Karpas-422 (cell line): ENCODE data around the gene CSRNP3. TPM values are rescaled to one million over a fixed set of nuclear protein-coding genes. Genes with fewer than 3 reads are reported as not detected.
A peak's percentile ranks its signal among the peaks of the same experiment; 100 is the strongest.

Experiments used
- DNase-seq: peaks from one replicate; pipeline ENCODE4 v3.0.0-alpha.2; 2015
- H2AFZ ChIP-seq: fragments of 200-600 bp; sonication (generic); 2 replicates; pipeline ENCODE4 v1.6.1; 2014; ENCODE audit warnings: antibody characterized with exemption, low read length, mixed read lengths
- H3K27ac ChIP-seq: fragments of 200-600 bp; sonication (generic); 2 replicates; pipeline ENCODE4 v1.5.1; 2014; ENCODE audit warnings: mild to moderate bottlenecking, low read length, moderate library complexity
- H3K27me3 ChIP-seq: fragments of 200-600 bp; sonication (generic); 2 replicates; pipeline ENCODE4 v1.6.1; 2014; ENCODE audit warnings: low read length, mixed read lengths
- H3K36me3 ChIP-seq: fragments of 200-600 bp; sonication (generic); 2 replicates; pipeline ENCODE4 v1.6.1; 2014; ENCODE audit warnings: low read length, mixed read lengths; ENCODE audit not compliant: insufficient read depth
- H3K4me1 ChIP-seq: fragments of 200-600 bp; sonication (generic); 2 replicates; pipeline ENCODE4 v1.6.1; 2014; ENCODE audit warnings: mild to moderate bottlenecking, low read length, mixed read lengths
- H3K4me2 ChIP-seq: fragments of 200-600 bp; sonication (generic); 2 replicates; pipeline ENCODE4 v1.6.1; 2014; ENCODE audit warnings: low read length, low read depth, mild to moderate bottlenecking; ENCODE audit not compliant: poor library complexity, severe bottlenecking
- H3K4me3 ChIP-seq: fragments of 200-600 bp; sonication (generic); 2 replicates; pipeline ENCODE4 v1.5.1; 2014; ENCODE audit warnings: mild to moderate bottlenecking, antibody characterized with exemption, low read length, mixed read lengths
- H3K79me2 ChIP-seq: fragments of 200-600 bp; sonication (generic); 2 replicates; pipeline ENCODE4 v1.6.1; 2014; ENCODE audit warnings: mild to moderate bottlenecking, low read length, mixed read lengths
- H3K9ac ChIP-seq: fragments of 200-600 bp; sonication (generic); 2 replicates; pipeline ENCODE4 v1.6.0; 2014; ENCODE audit warnings: low read length
- H3K9me2 ChIP-seq: fragments of 200-600 bp; sonication (generic), shearing (Covaris generic); replicated peaks from 2 replicates; pipeline ENCODE4 v1.6.0; 2014; ENCODE audit warnings: mild to moderate bottlenecking, low read length, moderate library complexity; ENCODE audit not compliant: insufficient read depth
- H3K9me3 ChIP-seq: fragments of 300-700, 200-600 bp; sonication (generic); 2 replicates; pipeline ENCODE4 v1.6.1; 2014; ENCODE audit warnings: low read length, mixed read lengths
- H4K20me1 ChIP-seq: fragments of 200-600 bp; sonication (generic); 2 replicates; pipeline ENCODE4 v1.6.1; 2014; ENCODE audit warnings: mild to moderate bottlenecking, antibody characterized with exemption, low read length, low read depth; ENCODE audit not compliant: insufficient read depth
- total RNA-seq: library from RNA; depleted of rRNA; stranded (reverse); fragments of >200 nt; shearing (Covaris generic); gene quantifications from 2 replicates; pipeline ENCODE4 v1.2.3, GENCODE V29; 2014; ENCODE audit warnings: low replicate concordance

CSRNP3 gene
- total RNA-seq, 1 experiment from 2014 or later = 16.8 TPM

- Histone ChIP-seq H3K9me2 (no peaks in the 10 kb centered on the region), H3K27me3 (no peaks in the 10 kb centered on the region), H3K9ac (no peak overlapping the region), H3K36me3 (no peaks in the 10 kb centered on the region), H3K4me3 (no peak overlapping the region), H3K79me2 (no peaks in the 10 kb centered on the region), H3K9me3 (no peaks in the 10 kb centered on the region), H3K4me1 (no peaks in the 10 kb centered on the region), H3K4me2 (no peak overlapping the region), H3K27ac (no peak overlapping the region), H2AFZ (no peak overlapping the region), H4K20me1 (no peaks in the 10 kb centered on the region)
- no peak for DNase-seq
Observed at GRCh38 chr2:165691615-165692014, 222.1 kb downstream of the CSRNP3 start.

- no peaks in the 10 kb centered on the region for H3K9me3 ChIP-seq
- H3K4me1 ChIP-seq = peaks cover 10% of the 10 kb centered on the region
- H3K9me2 ChIP-seq = no peaks in the 10 kb centered on the region
- H4K20me1 ChIP-seq = no peaks in the 10 kb centered on the region
- no peaks in the 10 kb centered on the region for H3K27me3 ChIP-seq
- no peak overlapping the region for H3K27ac ChIP-seq
- H2AFZ ChIP-seq = no peak overlapping the region
- H3K36me3 ChIP-seq = no peaks in the 10 kb centered on the region
- no peak for DNase-seq
- H3K4me3 ChIP-seq = no peak overlapping the region
- no peak overlapping the region for H3K4me2 ChIP-seq
- no peaks in the 10 kb centered on the region for H3K79me2 ChIP-seq
- H3K9ac ChIP-seq = no peak overlapping the region
Observed at GRCh38 chr2:165692906-165693305, 223.4 kb downstream of the CSRNP3 start.

- Histone ChIP-seq H3K79me2 (no peaks in the 10 kb centered on the region), H3K4me1 (peaks cover 17% of the 10 kb centered on the region), H3K9me3 (no peaks in the 10 kb centered on the region), H3K4me3 (no peak overlapping the region), H4K20me1 (no peaks in the 10 kb centered on the region), H3K27me3 (no peaks in the 10 kb centered on the region), H3K9me2 (no peaks in the 10 kb centered on the region), H3K4me2 (no peak overlapping the region), H3K36me3 (no peaks in the 10 kb centered on the region), H2AFZ (no peak overlapping the region), H3K9ac (no peak overlapping the region), H3K27ac (no peak overlapping the region)
- DNase-seq = no peak
Observed at GRCh38 chr2:165693838-165694237, 224.3 kb downstream of the CSRNP3 start.

GRCh38 chr2:165697748-165698443 is 228.4 kb downstream of the CSRNP3 start:
- Histone ChIP-seq H3K9me3 (no peaks in the 10 kb centered on the region), H3K79me2 (no peaks in the 10 kb centered on the region), H3K27me3 (no peaks in the 10 kb centered on the region), H4K20me1 (no peaks in the 10 kb centered on the region), H3K4me3 (no peak overlapping the region), H3K4me1 (peaks cover 36% of the 10 kb centered on the region), H3K36me3 (no peaks in the 10 kb centered on the region), H2AFZ (peak overlapping the region; percentile 38; the same call in 1 of the 2 replicates), H3K9ac (peak overlapping the region; percentile 22; the same call in 1 of the 2 replicates), H3K4me2 (peak overlapping the region; percentile 40), H3K9me2 (no peaks in the 10 kb centered on the region), H3K27ac (peak overlapping the region; percentile 27)
- peak; percentile 58 for DNase-seq

- Histone ChIP-seq H3K27ac (peak overlapping the region; percentile 27), H2AFZ (peak overlapping the region; percentile 38; the same call in 1 of the 2 replicates), H3K4me1 (peaks cover 36% of the 10 kb centered on the region), H3K36me3 (no peaks in the 10 kb centered on the region), H3K4me2 (peak overlapping the region; percentile 40), H3K9ac (peak overlapping the region; percentile 22), H3K4me3 (no peak overlapping the region), H3K9me2 (no peaks in the 10 kb centered on the region), H4K20me1 (no peaks in the 10 kb centered on the region), H3K79me2 (no peaks in the 10 kb centered on the region), H3K9me3 (no peaks in the 10 kb centered on the region), H3K27me3 (no peaks in the 10 kb centered on the region)
- peak; percentile 86 for DNase-seq
Observed at GRCh38 chr2:165698444-165698884, 229.0 kb downstream of the CSRNP3 start.

GRCh38 chr2:165699946-165700345 is 230.4 kb downstream of the CSRNP3 start:
- Histone ChIP-seq H2AFZ (peak overlapping the region; percentile 83), H3K79me2 (no peaks in the 10 kb centered on the region), H3K9ac (0 out of 2 replicates have a peak overlapping the region, but pooled peaks have one; percentile 4), H3K27ac (no peak overlapping the region), H4K20me1 (no peaks in the 10 kb centered on the region), H3K4me3 (no peak overlapping the region), H3K27me3 (no peaks in the 10 kb centered on the region), H3K36me3 (no peaks in the 10 kb centered on the region), H3K4me1 (peaks cover 36% of the 10 kb centered on the region), H3K4me2 (peak overlapping the region; percentile 54), H3K9me2 (no peaks in the 10 kb centered on the region), H3K9me3 (no peaks in the 10 kb centered on the region)
- DNase-seq = peak; percentile 82

GRCh38 chr2:165700531-165700930 is 231.0 kb downstream of the CSRNP3 start:
- no peak overlapping the region for H3K27ac ChIP-seq
- no peaks in the 10 kb centered on the region for H3K36me3 ChIP-seq
- peaks cover 36% of the 10 kb centered on the region for H3K4me1 ChIP-seq
- no peak overlapping the region for H3K4me3 ChIP-seq
- peak overlapping the region; percentile 54 for H3K4me2 ChIP-seq
- no peaks in the 10 kb centered on the region for H3K79me2 ChIP-seq
- no peak overlapping the region for H2AFZ ChIP-seq
- no peak overlapping the region for H3K9ac ChIP-seq
- H3K27me3 ChIP-seq = no peaks in the 10 kb centered on the region
- H3K9me2 ChIP-seq = no peaks in the 10 kb centered on the region
- H4K20me1 ChIP-seq = no peaks in the 10 kb centered on the region
- DNase-seq = no peak
- H3K9me3 ChIP-seq = no peaks in the 10 kb centered on the region

- Histone ChIP-seq H3K27me3 (no peaks in the 10 kb centered on the region), H3K27ac (no peak overlapping the region), H3K9me2 (no peaks in the 10 kb centered on the region), H3K4me1 (peaks cover 36% of the 10 kb centered on the region), H3K4me3 (no peak overlapping the region), H3K79me2 (no peaks in the 10 kb centered on the region), H3K36me3 (no peaks in the 10 kb centered on the region), H3K9ac (no peak overlapping the region), H3K4me2 (no peak overlapping the region), H3K9me3 (no peaks in the 10 kb centered on the region), H2AFZ (no peak overlapping the region), H4K20me1 (no peaks in the 10 kb centered on the region)
- DNase-seq = no peak
Observed at GRCh38 chr2:165701147-165701546, 231.6 kb downstream of the CSRNP3 start.
